NCI-H2227 (cell line): ENCODE measurements around the gene ZDHHC11.
"Not testable (repeated sequence)": the region's sequence is repeated elsewhere in the genome, so short reads cannot be mapped to it uniquely, and the experiment has no call there.

Source experiments
- DNase-seq: peaks from one replicate; lab custom pipeline; 2025; ENCODE audit not compliant: unreplicated experiment; lab: John Stamatoyannopoulos, UW

ZDHHC11 gene

DNA sequence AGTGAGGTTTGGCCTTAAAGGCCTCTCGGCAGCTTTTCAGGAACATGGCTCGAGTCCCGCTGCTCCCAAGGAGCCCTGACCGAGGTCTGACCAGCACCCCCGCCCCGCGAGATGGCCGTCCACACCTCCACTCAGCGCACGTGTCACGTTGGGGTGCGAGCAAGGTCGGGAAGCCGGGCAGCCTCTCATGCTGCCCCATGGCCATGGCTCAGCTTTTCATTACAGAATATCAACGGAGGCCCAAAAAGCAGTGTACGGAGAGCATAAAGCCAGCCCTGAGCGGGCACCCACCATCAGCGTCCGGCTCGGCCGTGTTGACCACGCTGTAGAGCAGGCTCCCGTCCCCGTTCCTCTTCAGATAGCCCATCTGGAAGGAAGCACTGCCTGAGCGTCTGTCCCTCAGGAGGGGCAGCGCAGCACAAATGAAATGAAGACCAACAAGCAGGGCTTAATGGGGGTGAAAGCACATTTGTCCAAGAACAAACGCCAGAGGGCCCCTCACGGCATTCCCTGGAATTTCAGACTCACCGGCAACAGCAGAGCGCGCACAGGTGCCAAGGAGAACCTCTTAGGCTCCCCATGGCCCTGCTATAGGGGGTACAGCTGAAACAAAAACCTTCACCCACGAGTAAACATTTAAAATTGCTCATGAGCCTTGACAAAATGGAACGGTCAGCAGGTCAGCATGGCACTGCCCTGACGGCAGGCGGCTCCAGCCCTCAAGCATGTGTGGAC, 30.2 kb upstream of the ZDHHC11 start:
- DNase-seq, result no peak

- DNase-seq, result not testable (repeated sequence)
These were observed 27.9 kb upstream of the ZDHHC11 start for GRCh38 chr5:878677-879076.

- no peak for DNase-seq
These were observed 27.3 kb upstream of the ZDHHC11 start for GRCh38 chr5:878125-878524.

DNA sequence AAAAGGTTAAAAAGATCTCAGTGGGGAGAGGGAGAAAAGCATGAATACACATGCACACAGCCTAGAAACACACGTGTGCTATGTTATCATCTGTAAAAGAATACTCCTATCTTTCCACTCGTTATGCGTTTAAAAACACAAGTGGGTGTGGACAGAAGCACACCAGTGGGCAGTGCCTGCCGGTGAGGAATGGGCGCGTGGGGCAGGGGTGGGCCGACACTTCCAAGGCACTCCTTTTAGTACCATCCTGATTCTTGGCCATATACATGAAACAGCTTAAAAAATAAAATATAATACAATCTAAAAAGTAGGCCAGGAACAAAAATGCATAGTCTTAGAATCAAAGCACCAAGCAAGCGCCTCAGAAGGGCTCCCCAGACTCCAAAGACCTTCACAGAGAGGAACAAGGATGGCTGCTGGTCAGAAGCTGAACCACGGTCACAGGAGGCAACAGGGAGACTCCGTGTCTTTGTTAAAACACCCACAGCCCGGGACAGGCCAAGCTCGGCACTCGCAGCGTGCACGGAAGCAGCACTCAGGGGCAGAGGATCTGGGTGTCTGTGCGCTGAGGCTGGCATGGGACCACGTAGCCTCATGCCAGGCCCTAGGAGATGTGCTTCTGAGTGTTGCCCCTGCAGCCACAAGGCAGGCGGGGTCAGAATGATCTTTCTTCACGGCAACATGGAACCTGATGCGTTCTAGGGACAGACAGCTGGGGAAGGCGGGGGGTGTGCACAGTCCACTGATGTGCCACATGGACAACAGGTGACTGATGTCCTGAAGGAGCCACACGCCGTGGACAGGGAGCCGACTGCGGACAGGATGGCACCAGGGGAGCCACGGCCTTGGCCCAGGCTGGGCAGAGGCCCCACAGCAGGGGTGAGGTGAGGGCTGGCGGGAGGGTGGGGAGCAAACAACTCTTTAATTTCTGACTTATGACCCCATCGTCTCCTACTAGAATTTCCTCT, 25.9 kb upstream of the ZDHHC11 start:
- no peak for DNase-seq

DNA sequence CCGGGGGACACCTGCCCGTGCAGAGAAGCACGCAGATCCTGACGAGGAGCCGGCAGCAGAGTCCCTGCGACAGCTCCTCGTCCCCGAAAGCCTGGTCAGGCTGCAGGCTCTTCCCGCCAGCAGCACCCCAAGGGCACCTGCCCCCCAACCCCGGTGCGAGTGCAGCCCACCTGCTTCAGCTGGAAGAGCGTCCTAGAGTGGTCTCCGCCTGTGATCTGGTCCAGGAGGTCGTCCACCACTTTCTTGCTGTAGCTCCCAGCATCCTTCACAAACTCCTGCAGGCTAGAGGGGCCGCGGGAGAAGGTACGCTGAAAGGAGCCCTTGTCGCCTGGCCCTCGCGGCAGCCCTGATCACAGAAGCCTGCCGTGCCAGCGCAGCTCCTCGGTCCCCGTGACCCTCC, 25.1 kb upstream of the ZDHHC11 start:
- no peak for DNase-seq

GRCh38 chr5:873328-873727, 22.5 kb upstream of the ZDHHC11 start:
- no peak for DNase-seq

DNA sequence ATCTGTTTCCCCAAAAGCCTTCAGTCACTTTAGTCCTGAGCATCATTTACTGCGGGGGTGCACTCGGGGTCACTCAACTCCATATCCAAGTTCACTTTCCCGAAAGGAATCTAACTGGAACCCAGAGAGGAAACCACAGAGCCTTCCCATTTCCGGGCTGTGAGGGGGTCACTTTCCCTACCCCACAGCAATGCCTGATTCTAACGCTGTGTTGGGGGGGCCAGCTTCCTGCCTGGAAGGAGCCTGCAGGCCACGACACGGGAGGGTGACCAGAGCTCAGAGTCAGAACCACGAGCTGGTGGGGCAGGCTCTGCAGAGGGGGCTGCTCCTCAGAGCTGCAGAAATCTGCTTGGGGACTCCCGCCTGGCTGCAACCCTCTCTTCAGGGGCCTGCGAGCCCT, 21.5 kb upstream of the ZDHHC11 start:
- DNase-seq, result no peak

DNA sequence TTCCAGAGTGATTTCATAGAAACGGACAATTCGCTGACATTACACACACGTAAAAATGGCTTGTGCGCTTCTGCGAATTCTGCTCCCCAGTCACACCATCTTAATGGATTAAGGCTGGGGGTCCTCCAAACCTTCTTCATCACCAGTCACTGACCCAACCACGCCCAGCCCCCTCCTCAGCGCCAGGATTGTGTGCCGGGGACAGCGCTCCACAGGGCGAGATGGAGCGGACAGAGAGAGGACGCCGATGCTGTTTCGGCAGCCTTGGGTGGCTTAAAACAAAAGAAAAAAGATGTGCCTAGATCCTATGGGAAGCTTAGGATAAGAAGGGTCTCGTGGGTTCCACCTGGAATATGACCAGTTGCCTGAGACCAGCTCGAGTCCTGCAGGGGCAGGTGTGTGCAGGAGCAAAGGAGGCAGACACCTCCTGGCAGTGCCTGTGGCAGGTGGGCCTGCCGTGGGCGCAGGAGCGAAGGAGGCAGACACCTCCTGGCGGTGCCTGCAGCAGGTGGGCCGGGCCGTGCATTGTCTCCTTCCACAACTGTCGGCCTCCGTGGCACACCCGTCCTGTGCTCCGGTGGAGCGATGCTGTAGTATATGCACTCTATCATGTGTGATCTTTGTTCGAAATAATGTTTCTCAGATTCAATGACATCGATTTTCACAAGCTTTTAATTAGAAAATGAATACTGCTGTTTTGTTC, 21.0 kb upstream of the ZDHHC11 start:
- no peak for DNase-seq

DNA sequence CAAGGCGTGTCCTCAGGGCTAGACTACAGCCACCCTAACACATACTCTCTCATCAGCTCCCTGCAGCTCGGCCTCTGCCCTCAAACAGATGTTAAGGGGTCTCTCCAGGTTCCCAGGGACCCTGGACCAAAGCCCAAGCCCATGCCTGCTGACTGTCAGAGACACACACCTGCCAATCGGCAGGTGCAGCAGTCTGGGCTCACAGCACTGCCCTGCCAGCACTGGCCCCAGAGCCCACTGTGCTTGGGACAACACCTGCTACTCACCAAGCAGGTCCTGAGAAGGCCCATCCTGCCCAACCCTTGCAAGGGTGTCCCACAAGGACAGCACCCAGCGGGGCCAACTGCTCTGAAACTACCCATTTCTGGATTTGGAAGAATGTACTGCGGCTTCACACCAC, 20.2 kb upstream of the ZDHHC11 start:
- DNase-seq, result no peak

DNA sequence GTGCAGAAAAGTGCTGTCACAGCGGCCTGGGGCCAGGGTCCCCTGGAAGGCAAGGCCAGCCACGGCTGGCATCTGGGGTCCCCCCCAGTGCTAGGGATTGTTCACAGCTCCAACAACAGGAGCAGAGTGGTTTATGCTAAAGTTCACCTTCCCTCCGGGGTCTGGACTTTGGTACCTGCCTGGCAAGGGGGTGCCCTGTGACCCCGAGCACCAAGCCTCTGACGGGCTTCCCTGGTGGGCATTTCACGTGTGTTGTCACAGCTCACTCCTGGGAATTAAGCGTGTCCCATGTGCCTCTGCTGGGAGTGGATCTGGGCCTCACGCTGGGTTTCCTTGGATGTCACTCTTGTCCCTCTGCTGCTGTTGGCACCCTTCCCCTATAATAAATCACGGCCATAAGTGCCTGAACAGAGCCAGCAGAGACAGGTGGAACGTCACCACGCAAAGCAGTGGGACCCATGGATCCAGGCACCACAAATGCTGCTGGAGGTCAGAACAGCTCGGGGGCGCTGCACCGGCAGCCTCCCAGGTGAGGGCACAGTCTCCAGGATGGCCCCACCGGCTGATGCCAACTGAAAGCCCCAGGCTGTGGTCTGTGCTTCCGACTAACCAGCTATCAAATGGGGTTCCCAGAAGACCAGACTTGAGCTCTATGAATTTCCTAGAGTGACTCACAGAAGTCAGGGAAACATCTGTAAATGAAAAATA, 17.8 kb upstream of the ZDHHC11 start:
- DNase-seq, result no peak

DNA sequence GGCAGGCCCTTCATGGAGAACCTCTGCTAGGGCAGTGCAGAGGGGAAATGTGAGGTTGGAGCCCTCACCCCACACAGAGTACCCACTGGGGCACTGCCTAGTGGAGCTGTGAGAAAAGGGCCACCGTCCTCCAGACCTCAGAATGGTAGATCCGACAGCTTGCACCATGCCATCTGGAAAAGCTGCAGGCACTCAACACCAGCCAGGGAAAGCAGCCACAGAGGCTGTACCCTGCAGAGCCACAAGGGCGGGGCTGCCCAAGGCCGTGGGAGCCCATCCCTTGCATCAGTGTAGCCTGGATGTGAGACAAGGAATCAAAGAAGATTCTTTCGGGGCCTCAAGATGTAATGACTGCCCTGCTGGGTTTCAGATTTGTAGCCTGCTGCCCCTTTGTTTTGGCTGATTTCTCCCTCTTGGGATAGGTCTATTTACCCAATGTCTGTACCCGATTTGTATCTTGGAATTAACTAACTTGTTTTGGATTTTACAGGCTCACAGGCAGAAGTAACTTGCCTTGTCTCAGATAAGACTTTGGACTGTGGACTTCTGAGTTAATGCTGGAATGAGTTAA, 16.6 kb upstream of the ZDHHC11 start:
- DNase-seq, result no peak

DNA sequence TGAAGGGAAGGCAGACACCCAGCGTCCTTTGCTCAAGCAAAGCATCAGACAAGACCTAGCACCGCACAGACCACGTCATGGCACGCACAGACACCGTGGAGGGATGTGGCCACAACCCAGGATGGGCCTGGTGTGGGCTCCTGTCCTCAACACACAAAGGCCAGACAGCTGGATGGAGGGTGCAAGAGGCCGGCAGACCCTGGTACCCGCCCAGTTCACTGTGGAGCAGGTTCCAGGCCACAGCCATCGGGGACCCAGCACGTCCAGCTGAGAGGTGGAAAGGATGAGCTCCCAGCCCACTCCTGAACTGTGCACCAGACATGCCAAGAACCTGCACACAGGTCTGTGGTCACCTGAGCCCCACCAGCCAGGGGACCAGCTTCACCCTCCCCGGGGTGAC, 15.0 kb upstream of the ZDHHC11 start:
- DNase-seq, result no peak

- no peak for DNase-seq
These were observed 14.4 kb upstream of the ZDHHC11 start for GRCh38 chr5:865168-865521.

DNA sequence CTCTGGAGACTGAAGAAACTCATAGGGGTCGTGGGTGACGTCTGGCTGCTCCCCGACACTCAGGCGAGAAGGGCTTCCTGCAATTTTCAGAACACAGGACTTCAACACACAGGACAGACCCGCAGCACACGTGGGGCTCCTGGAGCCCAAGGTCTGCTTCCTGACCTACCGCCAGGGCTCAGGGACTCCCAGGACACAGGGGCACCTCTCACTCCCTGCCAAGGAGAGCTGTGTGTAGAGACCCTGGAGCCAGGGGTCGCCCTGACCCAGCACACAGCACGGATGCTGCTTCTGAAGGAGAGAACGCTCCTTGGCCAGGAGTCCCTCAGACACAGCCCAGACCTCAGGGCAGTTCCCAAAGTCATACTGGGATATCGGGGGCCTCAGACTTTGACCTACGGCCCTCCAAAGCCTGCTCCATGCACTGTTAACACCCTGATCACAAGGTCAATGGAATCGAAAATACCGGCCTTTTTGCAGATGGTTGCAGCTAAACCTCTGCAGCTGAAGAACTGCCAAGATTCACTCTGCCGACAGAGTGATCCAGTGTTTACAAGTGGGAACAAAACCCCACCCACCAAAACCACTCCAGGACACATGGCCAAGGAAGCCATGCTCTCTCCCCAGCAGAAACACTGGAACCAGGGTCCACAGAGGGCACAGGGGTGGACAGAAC, 13.8 kb upstream of the ZDHHC11 start:
- no peak for DNase-seq

GRCh38 chr5:863244-863805, 12.5 kb upstream of the ZDHHC11 start:
- DNase-seq, result no peak

DNA sequence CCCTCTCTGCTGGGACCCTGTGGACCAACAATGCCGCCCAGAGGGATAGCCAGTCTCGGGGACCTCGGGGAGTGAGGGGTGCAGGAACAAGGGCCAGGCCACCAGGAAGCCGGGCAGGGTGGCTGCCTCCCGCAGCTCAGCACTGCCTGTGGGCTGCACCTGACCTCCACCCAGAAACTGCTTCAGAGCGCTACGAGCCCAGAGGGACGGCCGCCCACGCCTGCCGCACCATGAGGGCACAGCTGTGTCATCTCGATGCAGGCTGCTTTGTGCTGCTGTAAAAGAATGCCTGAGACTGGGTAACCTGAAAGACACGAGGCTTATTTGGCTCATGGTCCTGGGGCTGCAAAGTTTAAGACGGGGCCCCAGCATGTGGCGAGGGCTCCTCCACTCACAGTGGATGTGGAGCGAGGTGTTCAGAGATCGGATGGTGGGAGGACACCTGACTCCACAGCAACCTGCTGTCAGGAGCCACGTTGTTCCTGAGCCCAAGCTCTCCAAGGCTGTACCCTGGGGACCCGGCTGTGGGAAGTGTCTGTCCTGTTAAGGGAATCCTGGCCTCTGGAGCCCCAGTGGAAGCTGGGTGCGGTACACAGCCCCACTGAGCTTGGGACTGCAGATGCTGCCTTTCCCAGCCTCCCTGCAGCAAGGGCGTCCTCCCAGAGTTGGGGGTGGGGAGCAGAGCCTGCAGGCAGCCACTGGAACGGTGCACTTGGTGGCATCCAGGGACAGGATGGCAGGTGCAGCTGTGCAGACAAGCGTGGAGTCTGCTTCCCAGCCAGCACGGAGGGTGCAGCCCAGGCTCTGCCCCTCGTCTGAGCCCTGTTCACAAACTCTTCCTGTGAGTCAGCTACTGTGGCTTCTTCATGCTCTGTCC, 11.8 kb upstream of the ZDHHC11 start:
- DNase-seq, result no peak

- no peak for DNase-seq
These were observed 10.9 kb upstream of the ZDHHC11 start for GRCh38 chr5:861442-862366.
